Progenitor cell of endocrine pancreas (in vitro differentiated cells): Measurements from ENCODE around the gene SLC12A4. TPM values are rescaled to one million over a fixed set of nuclear protein-coding genes. Genes with fewer than 3 reads are reported as not detected.

Experiments
- DNase-seq: peaks from one replicate; pipeline ENCODE4 v3.0.0; 2021; ENCODE audit warnings: low spot score; ENCODE audit not compliant: unreplicated experiment
- H3K27ac Mint-ChIP-seq: 2 replicates; pipeline ENCODE4 v1.8.0; 2021; ENCODE audit warnings: mild to moderate bottlenecking, moderate library complexity, mixed read lengths
- H3K27me3 Mint-ChIP-seq: 2 replicates; pipeline ENCODE4 v1.8.0; 2021; ENCODE audit warnings: mixed read lengths
- H3K36me3 Mint-ChIP-seq: 2 replicates; pipeline ENCODE4 v1.8.0; 2022; ENCODE audit warnings: mixed read lengths; ENCODE audit not compliant: insufficient read depth
- H3K4me1 Mint-ChIP-seq: 2 replicates; pipeline ENCODE4 v1.8.0; 2021; ENCODE audit warnings: low read depth, mixed read lengths
- H3K4me3 Mint-ChIP-seq: 2 replicates; pipeline ENCODE4 v1.8.0; 2021; ENCODE audit warnings: low read depth, mild to moderate bottlenecking, moderate library complexity, mixed read lengths
- H3K9me3 Mint-ChIP-seq: 2 replicates; pipeline ENCODE4 v1.8.0; 2021; ENCODE audit warnings: low read depth, mixed read lengths
- CTCF ChIP-seq: fragments of 200-600 bp; sonication (generic); IDR thresholded peaks from one replicate; pipeline ENCODE4 v1.5.0; 2021; ENCODE audit warnings: antibody characterized with exemption, mild to moderate bottlenecking; ENCODE audit not compliant: unreplicated experiment
- total RNA-seq: library from RNA; stranded (reverse); gene quantifications from 2 replicates; pipeline ENCODE4 v1.2.1, GENCODE V29; 2021

SLC12A4 gene
- total RNA-seq, 1 donor from 2014 or later: 74.3 TPM

DNA sequence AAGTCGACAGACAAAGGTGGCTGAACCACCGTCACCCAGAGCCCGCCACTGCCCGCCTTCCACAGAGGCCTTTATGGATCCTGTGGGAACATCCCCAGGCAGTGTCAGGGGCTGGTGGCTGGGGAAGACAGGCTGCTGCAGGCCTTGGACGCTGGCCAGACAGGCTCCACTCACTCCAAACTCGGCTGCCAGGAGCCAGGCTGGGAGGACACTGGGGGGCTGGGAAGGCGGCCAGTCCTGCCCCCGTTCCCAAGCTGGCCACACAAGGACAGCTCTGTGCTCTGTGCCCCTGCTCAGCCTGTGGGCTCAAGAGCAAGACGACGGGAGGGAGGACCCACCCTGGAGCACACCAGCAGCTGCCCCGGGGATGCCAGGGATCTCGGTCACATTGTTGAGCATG lies 17.0 kb downstream of the SLC12A4 start:
- H3K27me3 Mint-ChIP-seq: no peaks in the 10 kb centered on the region
- no peak overlapping the region for H3K4me3 Mint-ChIP-seq
- DNase-seq: no peak
- no peak overlapping the region for H3K27ac Mint-ChIP-seq
- no peak for TF ChIP-seq CTCF
- no peaks in the 10 kb centered on the region for H3K4me1 Mint-ChIP-seq
- H3K9me3 Mint-ChIP-seq: no peaks in the 10 kb centered on the region
- peaks cover 8% of the 10 kb centered on the region for H3K36me3 Mint-ChIP-seq

DNA sequence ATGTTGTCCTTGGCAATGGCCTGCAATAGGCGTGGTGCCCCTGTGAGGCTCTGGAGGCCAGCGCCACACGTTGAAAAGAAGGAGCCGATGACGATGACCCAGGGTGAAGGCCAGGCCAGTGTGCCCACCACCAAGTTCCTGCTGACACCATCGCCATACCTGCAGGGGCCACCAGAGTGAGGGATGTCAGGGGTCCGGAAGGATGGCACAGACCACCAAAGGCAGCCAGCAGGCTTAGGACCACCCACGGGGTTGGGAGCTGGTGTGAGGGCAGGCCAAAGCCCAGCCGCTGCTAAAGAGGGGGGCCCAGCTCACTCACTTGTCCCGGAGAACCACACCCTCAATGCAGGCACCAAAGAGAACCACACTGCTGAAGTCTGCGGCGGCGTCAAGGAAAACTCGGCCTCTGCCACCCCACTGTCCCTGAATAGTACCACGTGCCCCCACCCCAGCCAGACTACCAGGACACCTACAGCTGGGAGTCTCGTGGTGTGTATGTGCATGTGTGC lies 18.0 kb downstream of the SLC12A4 start:
- H3K27ac Mint-ChIP-seq: no peak overlapping the region
- H3K4me1 Mint-ChIP-seq: no peaks in the 10 kb centered on the region
- no peaks in the 10 kb centered on the region for H3K9me3 Mint-ChIP-seq
- H3K27me3 Mint-ChIP-seq: no peaks in the 10 kb centered on the region
- TF ChIP-seq CTCF: no peak
- H3K36me3 Mint-ChIP-seq: peaks cover 8% of the 10 kb centered on the region
- no peak overlapping the region for H3K4me3 Mint-ChIP-seq
- no peak for DNase-seq

- no peak overlapping the region for H3K4me3 Mint-ChIP-seq
- no peaks in the 10 kb centered on the region for H3K9me3 Mint-ChIP-seq
- no peak for TF ChIP-seq CTCF
- DNase-seq: no peak
- H3K36me3 Mint-ChIP-seq: peaks cover 8% of the 10 kb centered on the region
- no peaks in the 10 kb centered on the region for H3K27me3 Mint-ChIP-seq
- no peak overlapping the region for H3K27ac Mint-ChIP-seq
- H3K4me1 Mint-ChIP-seq: no peaks in the 10 kb centered on the region
These were observed 18.8 kb downstream of the SLC12A4 start for GRCh38 chr16:67949645-67950044.

- H3K9me3 Mint-ChIP-seq: no peaks in the 10 kb centered on the region
- H3K4me1 Mint-ChIP-seq: peaks cover 4% of the 10 kb centered on the region
- H3K36me3 Mint-ChIP-seq: peaks cover 8% of the 10 kb centered on the region
- H3K27me3 Mint-ChIP-seq: no peaks in the 10 kb centered on the region
- TF ChIP-seq CTCF: no peak
- H3K4me3 Mint-ChIP-seq: no peak overlapping the region
- peak overlapping the region; percentile 36 for H3K27ac Mint-ChIP-seq
- DNase-seq: no peak
These were observed 20.4 kb downstream of the SLC12A4 start for GRCh38 chr16:67948015-67948414.

DNA sequence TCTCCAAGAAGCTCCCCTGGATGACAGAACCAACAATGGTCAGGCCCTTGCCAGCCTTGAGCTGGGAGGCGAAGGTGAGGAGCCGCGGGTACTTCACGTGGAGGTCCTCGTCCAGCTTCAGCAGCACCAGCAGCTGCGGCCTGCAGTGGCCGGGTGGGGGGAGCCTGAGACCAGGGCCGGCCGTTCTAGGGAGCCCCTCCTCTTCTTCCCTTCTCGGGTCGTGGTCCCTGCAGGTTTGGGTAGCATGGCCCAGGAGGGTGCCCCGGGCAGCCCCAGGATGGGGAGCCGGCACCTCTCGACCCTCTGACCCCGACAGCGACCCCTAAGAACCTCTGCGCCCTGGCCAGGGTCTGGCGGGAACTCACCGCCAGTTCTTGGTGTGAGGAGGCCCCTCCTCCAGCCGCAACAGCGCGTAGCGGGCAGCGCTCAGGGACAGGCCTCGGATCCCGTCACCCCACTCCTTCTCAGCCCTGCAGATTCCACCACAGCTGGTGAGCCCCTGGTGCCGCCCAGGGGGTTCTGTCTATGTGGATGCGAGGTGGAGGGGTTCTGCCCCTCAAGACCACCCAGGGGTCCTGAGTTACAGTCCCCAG lies 21.4 kb downstream of the SLC12A4 start:
- H3K27ac Mint-ChIP-seq: no peak overlapping the region

More for the DNA sequence above, 21.4 kb downstream of the SLC12A4 start:
- no peak for DNase-seq
- Mint-ChIP-seq H3K27me3 (no peaks in the 10 kb centered on the region), H3K4me3 (no peak overlapping the region), H3K36me3 (peaks cover 8% of the 10 kb centered on the region), H3K4me1 (peaks cover 6% of the 10 kb centered on the region), H3K9me3 (no peaks in the 10 kb centered on the region)
- TF ChIP-seq CTCF: no peak
